ENCODE results near the gene STPG1.

Gene STPG1

DNA sequence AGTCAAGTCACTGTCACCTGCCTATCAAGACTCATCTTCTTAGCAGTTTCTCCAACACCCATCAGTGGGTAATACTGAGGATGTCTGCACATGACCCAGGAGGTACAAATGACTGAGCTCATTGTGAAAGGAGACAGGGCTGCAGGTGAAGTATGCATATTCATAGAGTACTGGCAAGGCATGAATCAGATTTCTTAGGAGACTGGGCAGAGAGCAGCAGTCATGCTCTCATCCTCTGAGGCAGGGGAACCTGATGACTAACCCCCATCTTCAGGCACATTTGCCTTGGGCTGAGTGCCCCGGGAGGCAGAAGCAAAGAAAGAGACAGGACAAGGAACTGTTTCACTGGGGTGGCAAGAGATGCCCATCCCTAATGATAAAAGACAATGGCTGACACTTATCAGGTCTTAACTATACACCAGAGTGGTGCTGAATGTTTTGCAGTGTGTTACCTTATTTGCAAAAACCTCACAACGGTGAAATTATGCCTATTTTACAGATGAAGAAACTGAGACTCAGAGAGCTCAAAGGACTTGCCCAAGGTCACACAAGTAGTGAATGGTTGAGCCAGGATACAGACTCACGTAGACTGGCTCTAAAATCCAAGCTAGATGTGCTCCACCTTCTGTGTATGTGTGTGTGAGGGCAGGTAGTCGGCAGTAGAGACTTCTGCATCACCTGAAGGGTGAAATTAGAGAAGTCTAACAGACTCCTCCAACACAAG is 103.7 kb downstream of the STPG1 start:
- Histone ChIP-seq H3K9ac (ENCODE audit: low read length) (no peak overlapping the region), H2AFZ (ENCODE audit: low read depth, low read length, severe bottlenecking) (no peak overlapping the region), H4K20me1 (ENCODE audit: low read depth, low read length) (no peaks in the 10 kb centered on the region), H3K4me2 (ENCODE audit: low read depth, low read length, poor library complexity, severe bottlenecking) (no peak overlapping the region), H3K27me3 (ENCODE audit: low read length) (no peaks in the 10 kb centered on the region), H3K4me3 (ENCODE audit: insufficient read depth, low read length, poor library complexity, severe bottlenecking) (no peak overlapping the region), H3K79me2 (ENCODE audit: insufficient read depth, low read length) (no peaks in the 10 kb centered on the region), H3K27ac (ENCODE audit: low read depth, low read length) (no peak overlapping the region), H3F3A (ENCODE audit: insufficient read depth) (no peaks in the 10 kb centered on the region), H3K36me3 (ENCODE audit: low read length) (no peaks in the 10 kb centered on the region), H3K9me3 (ENCODE audit: insufficient read depth, low read length) (no peaks in the 10 kb centered on the region), H3K9me2 (replicated peaks; ENCODE audit: insufficient read depth, low read length) (no peaks in the 10 kb centered on the region)
- no peak for TF ChIP-seq EZH2phosphoT487 (conservative IDR thresholded peaks at IDR 0.05; ENCODE audit: low read length)
- TF ChIP-seq CTCF (IDR thresholded peaks at IDR 0.05; ENCODE audit: insufficient read depth, low read length, poor library complexity, severe bottlenecking) = no peak

GRCh38 chr1:24308365-24309015 is 105.1 kb downstream of the STPG1 start:
- H3K9me3 ChIP-seq (ENCODE audit: insufficient read depth, low read length) = no peaks in the 10 kb centered on the region
- no peak overlapping the region for H3K4me2 ChIP-seq (ENCODE audit: low read depth, low read length, poor library complexity, severe bottlenecking)
- no peak overlapping the region for H3K9ac ChIP-seq (ENCODE audit: low read length)
- H3K79me2 ChIP-seq (ENCODE audit: insufficient read depth, low read length) = no peaks in the 10 kb centered on the region
- no peaks in the 10 kb centered on the region for H3K36me3 ChIP-seq (ENCODE audit: low read length)
- no peaks in the 10 kb centered on the region for H3K27me3 ChIP-seq (ENCODE audit: low read length)
- H3K4me3 ChIP-seq (ENCODE audit: insufficient read depth, low read length, poor library complexity, severe bottlenecking) = no peak overlapping the region
- no peaks in the 10 kb centered on the region for H3K9me2 ChIP-seq (replicated peaks; ENCODE audit: insufficient read depth, low read length)
- no peak overlapping the region for H3K27ac ChIP-seq (ENCODE audit: low read depth, low read length)
- TF ChIP-seq CTCF (IDR thresholded peaks at IDR 0.05; ENCODE audit: insufficient read depth, low read length, poor library complexity, severe bottlenecking) (no peak), EZH2phosphoT487 (conservative IDR thresholded peaks at IDR 0.05; ENCODE audit: low read length) (no peak)
- H2AFZ ChIP-seq (ENCODE audit: low read depth, low read length, severe bottlenecking) = no peak overlapping the region
- H4K20me1 ChIP-seq (ENCODE audit: low read depth, low read length) = no peaks in the 10 kb centered on the region
- H3F3A ChIP-seq (ENCODE audit: insufficient read depth) = no peaks in the 10 kb centered on the region

Measured in SU-DHL-6 (cell line).